Jurkat, Clone E6-1 (cell line): ENCODE results near the gene TFEC.
"Not testable (repeated sequence)": the region's sequence is repeated elsewhere in the genome, so short reads cannot be mapped to it uniquely, and the experiment has no call there.

Source experiments
- DNase-seq: peaks from one replicate; pipeline ENCODE4 v3.0.0-alpha.2; 2011; ENCODE audit warnings: low read depth, low spot score
- H3K4me3 ChIP-seq: 2 replicates; pipeline ENCODE4 v1.5.1; 2011; ENCODE audit warnings: mild to moderate bottlenecking, low read length, control low read depth, moderate library complexity

Gene TFEC

GRCh38 chr7:116004762-116005161, 25.8 kb downstream of the TFEC start:
- DNase-seq, H3K4me3 ChIP-seq: not testable (repeated sequence)

- DNase-seq: no peak
Observed at GRCh38 chr7:115997221-115997620, 33.3 kb downstream of the TFEC start.

GRCh38 chr7:115995701-115996100, 34.9 kb downstream of the TFEC start:
- DNase-seq: no peak
- no peak overlapping the region for H3K4me3 ChIP-seq

More at GRCh38 chr7:115997221-115997620, 33.3 kb downstream of the TFEC start:
- no peak overlapping the region for H3K4me3 ChIP-seq

GRCh38 chr7:115988401-115988800, 42.2 kb downstream of the TFEC start:
- no peak for DNase-seq
- H3K4me3 ChIP-seq: no peak overlapping the region

- no peak overlapping the region for H3K4me3 ChIP-seq
- DNase-seq: no peak
Observed at GRCh38 chr7:115987486-115987885, 43.1 kb downstream of the TFEC start.

GRCh38 chr7:115984105-115984504, 46.5 kb downstream of the TFEC start:
- no peak overlapping the region for H3K4me3 ChIP-seq
- no peak for DNase-seq

- no peak for DNase-seq
Observed at GRCh38 chr7:115980159-115980558, 50.4 kb downstream of the TFEC start.

GRCh38 chr7:115976651-115977050, 53.9 kb downstream of the TFEC start:
- DNase-seq: no peak
- H3K4me3 ChIP-seq: no peak overlapping the region

More at GRCh38 chr7:115980159-115980558, 50.4 kb downstream of the TFEC start:
- H3K4me3 ChIP-seq: no peak overlapping the region

GRCh38 chr7:115975766-115976165, 54.8 kb downstream of the TFEC start:
- DNase-seq: no peak
- no peak overlapping the region for H3K4me3 ChIP-seq

- H3K4me3 ChIP-seq: no peak overlapping the region
- no peak for DNase-seq
Observed at GRCh38 chr7:115973406-115973805, 57.2 kb downstream of the TFEC start.

- H3K4me3 ChIP-seq: no peak overlapping the region
- DNase-seq: no peak
Observed at GRCh38 chr7:115971506-115971905, 59.1 kb downstream of the TFEC start.

GRCh38 chr7:115968596-115968995, 62.0 kb downstream of the TFEC start:
- H3K4me3 ChIP-seq: no peak overlapping the region
- no peak for DNase-seq

GRCh38 chr7:115968171-115968570, 62.4 kb downstream of the TFEC start:
- H3K4me3 ChIP-seq: no peak overlapping the region
- DNase-seq: no peak

- DNase-seq: no peak
- H3K4me3 ChIP-seq: no peak overlapping the region
Observed at GRCh38 chr7:115965796-115966475, 64.6 kb downstream of the TFEC start.

- DNase-seq: no peak
- H3K4me3 ChIP-seq: no peak overlapping the region
Observed at GRCh38 chr7:115965236-115965635, 65.3 kb downstream of the TFEC start.

- H3K4me3 ChIP-seq: no peak overlapping the region
- DNase-seq: no peak
Observed at GRCh38 chr7:115964799-115965198, 65.8 kb downstream of the TFEC start.

GRCh38 chr7:115962340-115962739, 68.2 kb downstream of the TFEC start:
- no peak overlapping the region for H3K4me3 ChIP-seq
- DNase-seq: no peak

- no peak for DNase-seq
- no peak overlapping the region for H3K4me3 ChIP-seq
Observed at GRCh38 chr7:115953592-115954255, 76.8 kb downstream of the TFEC start.

- H3K4me3 ChIP-seq: no peak overlapping the region
- no peak for DNase-seq
Observed at GRCh38 chr7:115952832-115953231, 77.7 kb downstream of the TFEC start.

- no peak for DNase-seq
- H3K4me3 ChIP-seq: no peak overlapping the region
Observed at GRCh38 chr7:115951547-115951946, 79.0 kb downstream of the TFEC start.
